GM19467 (cell line): ENCODE results near the gene ENTHD1.
"Not testable (repeated sequence)": the region's sequence is repeated elsewhere in the genome, so short reads cannot be mapped to it uniquely, and the experiment has no call there.

Source experiments
- ATAC-seq: cut with Tn5 transposase; IDR thresholded peaks from one replicate; pipeline ENCODE4 v1.9.1; 2021; ENCODE audit warnings: mild to moderate bottlenecking, moderate library complexity; ENCODE audit not compliant: unreplicated experiment

The ENTHD1 gene

GRCh38 chr22:39925909-39926679 is 32.5 kb upstream of the ENTHD1 start:
- no peak for ATAC-seq

- no peak for ATAC-seq
These were observed 31.7 kb upstream of the ENTHD1 start for GRCh38 chr22:39925273-39925672.

GRCh38 chr22:39924286-39924685 is 30.7 kb upstream of the ENTHD1 start:
- no peak for ATAC-seq

GRCh38 chr22:39923696-39924095 is 30.1 kb upstream of the ENTHD1 start:
- no peak for ATAC-seq

DNA sequence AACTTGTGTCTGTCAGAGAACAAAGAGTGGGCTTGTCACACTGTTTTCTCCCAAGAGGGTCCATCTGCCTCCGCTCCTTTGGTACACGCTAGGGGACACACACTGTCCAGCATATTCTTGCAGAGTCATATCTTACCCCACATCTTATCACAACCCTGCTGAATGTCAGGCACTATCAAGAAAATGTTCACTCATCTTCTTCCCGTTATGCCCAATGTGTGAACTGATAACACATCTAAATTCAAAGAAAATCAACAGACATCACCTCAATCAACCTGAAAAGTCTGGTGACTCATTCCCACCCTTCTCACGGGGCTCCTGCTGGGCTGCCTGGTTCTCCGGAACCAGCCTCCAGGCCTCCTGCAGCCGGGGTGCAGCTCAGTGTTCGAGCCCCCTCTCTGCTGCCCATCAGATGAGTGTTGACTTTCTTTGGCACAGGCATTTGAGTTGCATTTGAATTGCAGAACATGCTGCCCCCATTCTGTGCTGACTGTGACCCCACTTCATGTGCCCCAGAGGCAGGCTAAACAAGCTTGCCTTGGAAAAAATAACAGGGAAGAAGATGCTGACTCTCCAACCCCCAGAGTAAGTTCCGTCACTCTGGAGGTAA is 26.7 kb upstream of the ENTHD1 start:
- no peak for ATAC-seq

DNA sequence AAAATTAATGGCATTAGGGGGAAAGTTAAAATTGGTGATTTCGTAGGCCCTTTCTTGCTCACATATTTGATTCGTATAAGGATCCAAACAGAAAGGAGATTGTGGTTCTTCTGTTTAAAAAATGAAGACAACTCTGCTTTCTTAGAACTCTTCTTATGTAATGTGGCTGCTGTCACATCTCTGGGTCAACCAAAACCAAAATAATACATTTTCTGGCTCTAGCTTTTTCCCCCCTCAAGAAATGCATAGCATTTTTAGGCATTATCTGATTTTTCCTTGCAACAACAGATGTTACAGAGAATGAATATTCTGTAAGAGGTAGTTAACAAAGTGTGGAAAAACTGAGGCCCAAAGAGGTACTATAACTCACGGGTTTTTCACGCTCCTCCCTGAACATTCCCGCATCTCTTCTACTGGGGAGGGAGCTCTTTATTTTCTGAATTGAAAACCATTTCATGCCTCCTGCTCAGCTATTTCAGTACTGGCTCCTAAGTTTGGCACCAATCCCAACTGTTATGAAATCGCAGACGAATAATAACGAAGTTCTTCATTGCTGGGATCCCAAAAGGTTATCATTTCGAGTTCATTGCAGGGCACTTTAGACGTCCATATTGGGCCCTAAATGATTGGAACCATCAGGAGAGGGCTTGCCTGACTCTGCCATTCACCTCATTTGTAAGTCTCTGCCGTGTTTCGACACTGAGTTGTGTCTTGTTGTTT is 24.4 kb upstream of the ENTHD1 start:
- ATAC-seq, result no peak

DNA sequence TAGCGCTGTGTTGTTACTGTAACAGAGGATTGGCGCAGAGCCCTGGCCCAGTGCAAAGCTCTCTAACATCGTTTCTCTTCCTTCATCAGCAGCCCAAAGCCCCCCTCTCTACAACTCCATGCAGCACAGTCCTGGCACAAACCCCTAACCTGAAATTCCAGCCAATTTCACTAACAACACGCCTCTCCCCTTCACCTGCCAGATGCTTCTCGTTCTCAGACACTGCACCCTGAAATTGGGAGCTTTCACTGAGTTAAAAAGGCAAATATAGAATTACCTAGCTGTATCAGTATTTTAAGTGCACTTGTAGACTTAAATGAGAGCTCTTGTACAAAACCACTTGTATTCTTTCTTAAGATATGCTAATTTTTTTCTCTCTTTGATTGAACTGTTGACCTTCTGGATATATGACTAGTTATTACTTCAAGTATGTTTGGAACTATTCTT is 23.7 kb upstream of the ENTHD1 start:
- no peak for ATAC-seq

DNA sequence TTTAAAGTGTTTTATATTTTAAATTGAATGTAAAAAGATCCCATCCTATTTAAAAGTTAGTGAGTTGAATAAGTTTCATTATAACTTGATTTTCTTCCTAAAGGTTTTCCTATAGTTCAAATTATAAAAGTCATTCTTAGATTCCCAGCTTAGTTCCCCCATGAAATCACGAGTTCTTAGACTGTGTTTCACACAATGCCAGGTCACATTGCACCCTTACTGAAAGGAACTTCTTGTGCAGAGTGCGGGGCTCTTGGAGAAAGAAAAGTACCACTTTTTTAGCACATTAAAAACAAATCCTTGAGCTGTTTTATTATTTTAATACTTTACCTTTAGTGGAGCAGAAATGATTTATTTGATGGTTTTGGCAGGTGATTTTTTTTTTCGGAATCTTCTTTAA is 22.9 kb upstream of the ENTHD1 start:
- ATAC-seq, result no peak

GRCh38 chr22:39915295-39915726 is 21.8 kb upstream of the ENTHD1 start:
- ATAC-seq, result no peak

GRCh38 chr22:39914584-39914983 is 21.0 kb upstream of the ENTHD1 start:
- ATAC-seq, result no peak

DNA sequence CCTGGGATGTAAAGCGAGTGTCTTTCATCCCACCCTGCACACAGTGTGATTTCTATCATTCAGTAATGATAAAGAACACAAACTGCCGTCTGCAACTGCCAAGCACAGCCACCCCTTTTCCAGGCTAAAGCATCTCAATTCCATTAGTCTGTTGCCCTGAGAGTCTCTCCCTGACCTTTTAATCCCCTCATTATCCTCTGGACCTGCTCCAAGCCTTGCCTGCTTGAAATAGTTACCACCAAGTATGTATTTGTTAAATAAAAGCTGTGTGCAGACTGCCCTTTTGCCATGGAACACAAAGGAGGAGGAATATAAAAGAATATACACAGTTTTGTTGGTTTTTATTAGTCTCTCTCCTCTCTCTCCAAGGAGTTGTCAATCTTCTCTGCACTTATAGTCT is 20.3 kb upstream of the ENTHD1 start:
- no peak for ATAC-seq

DNA sequence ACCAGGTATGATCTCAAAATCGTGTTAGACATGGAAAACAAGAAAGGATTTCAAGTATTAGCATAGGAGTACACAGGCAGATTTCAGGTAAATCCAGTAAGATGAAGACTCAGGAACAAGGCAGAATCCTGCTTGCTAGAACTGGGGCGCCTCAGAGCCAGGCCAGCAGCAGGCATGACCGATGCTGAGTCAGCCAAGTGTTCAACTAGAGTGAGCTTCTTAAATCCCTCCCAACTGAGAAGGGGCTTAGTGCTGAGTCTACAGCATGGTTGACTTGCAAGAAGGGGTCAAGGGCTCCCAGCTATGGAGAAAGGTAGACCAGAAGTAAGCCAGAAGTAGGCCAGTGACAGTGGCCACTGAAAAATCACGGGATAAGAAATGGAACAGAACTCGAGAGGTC is 19.8 kb upstream of the ENTHD1 start:
- no peak for ATAC-seq

GRCh38 chr22:39910876-39911613 is 17.5 kb upstream of the ENTHD1 start:
- no peak for ATAC-seq

GRCh38 chr22:39908737-39909136 is 15.2 kb upstream of the ENTHD1 start:
- no peak for ATAC-seq

DNA sequence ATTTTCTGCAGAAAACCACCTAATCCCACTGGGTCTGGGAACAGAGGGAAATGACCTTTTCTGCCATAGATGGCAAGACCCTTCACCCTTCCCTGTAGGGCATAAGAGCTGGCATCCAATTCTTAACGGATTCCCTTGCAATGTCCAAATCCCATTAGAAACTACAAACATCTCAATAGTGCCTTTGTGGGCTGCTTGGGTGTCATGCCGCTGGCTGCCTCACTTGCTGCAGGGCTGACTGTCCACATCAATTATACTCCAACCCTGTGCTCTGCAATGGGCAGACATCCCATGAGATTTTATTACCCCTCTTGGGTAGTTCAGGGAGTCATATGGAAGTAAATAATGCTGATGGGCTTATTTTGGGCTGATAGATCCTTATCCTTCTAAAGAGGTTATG is 14.6 kb upstream of the ENTHD1 start:
- no peak for ATAC-seq

DNA sequence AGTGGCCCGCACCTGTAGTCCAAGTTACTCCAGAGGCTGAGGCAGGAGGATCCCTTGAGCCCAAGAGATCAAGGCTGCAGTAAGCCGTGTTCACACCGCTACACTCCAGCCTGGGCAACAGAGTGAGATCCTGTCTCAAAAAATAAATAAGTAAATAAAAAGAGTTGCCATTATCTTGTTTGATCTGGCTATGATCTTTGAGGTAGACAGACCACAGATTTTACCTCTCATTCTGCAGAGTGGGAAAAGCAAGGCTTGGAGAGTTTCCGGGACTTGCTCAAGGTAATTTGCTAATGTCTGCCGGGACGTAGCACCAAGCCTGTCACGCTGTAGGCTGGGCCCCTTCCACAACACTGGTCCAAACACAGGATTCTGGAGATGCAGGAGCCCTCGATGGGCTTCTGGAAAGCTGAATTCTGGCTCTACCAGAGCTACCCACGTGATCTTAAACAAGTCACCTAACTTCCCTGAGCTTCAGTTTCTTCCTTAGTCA is 14.1 kb upstream of the ENTHD1 start:
- no peak for ATAC-seq

DNA sequence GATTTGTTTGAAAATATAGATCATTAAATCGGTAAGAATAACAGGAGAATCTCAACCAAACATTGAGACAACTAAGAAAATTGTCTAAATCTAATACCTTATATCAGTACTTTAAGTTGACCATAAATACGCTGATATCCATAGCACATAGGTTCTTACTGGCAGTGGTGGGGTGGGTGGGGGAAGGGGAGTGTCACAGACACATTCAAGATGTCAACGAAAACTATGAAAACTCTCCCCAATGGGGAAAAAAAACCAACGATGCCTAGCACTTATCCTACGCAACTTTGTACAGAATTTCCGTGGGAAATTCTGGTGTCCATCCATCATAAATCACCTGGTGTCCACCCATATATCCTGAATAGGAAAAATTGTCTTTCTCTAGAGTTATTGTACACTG is 13.5 kb upstream of the ENTHD1 start:
- ATAC-seq, result no peak

- no peak for ATAC-seq
These were observed 12.6 kb upstream of the ENTHD1 start for GRCh38 chr22:39906207-39906606.

- ATAC-seq, result no peak
These were observed 12.1 kb upstream of the ENTHD1 start for GRCh38 chr22:39905687-39906086.

DNA sequence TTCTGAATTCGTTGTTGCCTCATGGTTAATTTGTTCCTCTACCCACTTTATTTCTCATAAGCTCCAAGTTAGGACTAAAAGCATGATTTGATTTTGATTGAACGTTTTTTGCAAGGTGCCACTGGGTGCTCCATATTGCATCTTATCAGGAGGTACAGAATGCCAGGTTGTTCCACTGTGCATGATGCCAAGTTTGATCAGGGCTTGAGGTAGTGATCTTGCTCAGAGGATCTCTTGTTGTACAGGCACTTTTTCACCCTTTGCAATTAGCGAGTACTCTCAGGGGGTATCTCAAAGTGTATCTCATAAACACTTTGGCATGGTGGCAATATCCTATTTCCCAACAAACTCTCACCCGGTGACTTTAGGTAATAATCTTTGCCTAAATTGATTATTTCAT is 11.3 kb upstream of the ENTHD1 start:
- no peak for ATAC-seq

GRCh38 chr22:39904024-39904423 is 10.5 kb upstream of the ENTHD1 start:
- ATAC-seq, result not testable (repeated sequence)
